HEK293 (cell line): ENCODE measurements around the gene MRPL46.

Source experiments
- CTCF ChIP-seq: fragments of 450-650 bp; formaldehyde crosslinking; IDR thresholded peaks from 2 replicates; pipeline ENCODE4 v1.5.1; 2016; ENCODE audit warnings: missing biosample characterization, missing genetic modification characterization
- EGR2 ChIP-seq: fragments of 450-650 bp; formaldehyde crosslinking; IDR thresholded peaks from 2 replicates; pipeline ENCODE4 v1.5.1; 2016; ENCODE audit warnings: low read depth, missing biosample characterization, missing genetic modification characterization
- PRDM10 ChIP-seq: fragments of 450-650 bp; formaldehyde crosslinking; IDR thresholded peaks from 2 replicates; pipeline ENCODE4 v1.5.1; 2016; ENCODE audit warnings: missing biosample characterization, missing genetic modification characterization
- ZBTB17 ChIP-seq: fragments of 450-650 bp; formaldehyde crosslinking; IDR thresholded peaks from 2 replicates; pipeline ENCODE4 v1.5.1; 2016; ENCODE audit warnings: missing biosample characterization, missing genetic modification characterization
- ZNF114 ChIP-seq: fragments of 450-650 bp; formaldehyde crosslinking; IDR thresholded peaks from 2 replicates; pipeline ENCODE4 v1.5.0; 2017; ENCODE audit warnings: missing biosample characterization, missing genetic modification characterization
- ZNF2 ChIP-seq: fragments of 450-650 bp; formaldehyde crosslinking; IDR thresholded peaks from 2 replicates; pipeline ENCODE4 v1.5.1; 2016; ENCODE audit warnings: missing biosample characterization, missing genetic modification characterization
- ZNF280D ChIP-seq: fragments of 450-650 bp; formaldehyde crosslinking; IDR thresholded peaks from 2 replicates; pipeline ENCODE4 v1.5.1; 2016; ENCODE audit warnings: missing biosample characterization, missing genetic modification characterization
- ZNF473 ChIP-seq: fragments of 450-650 bp; formaldehyde crosslinking; IDR thresholded peaks from 2 replicates; pipeline ENCODE4 v1.5.1; 2017; ENCODE audit warnings: missing biosample characterization, missing genetic modification characterization
- ZNF580 ChIP-seq: fragments of 450-650 bp; formaldehyde crosslinking; IDR thresholded peaks from 2 replicates; pipeline ENCODE4 v1.5.1; 2016; ENCODE audit warnings: missing biosample characterization, missing genetic modification characterization
- ZNF776 ChIP-seq: fragments of 450-650 bp; formaldehyde crosslinking; IDR thresholded peaks from 2 replicates; pipeline ENCODE4 v1.5.0; 2017; ENCODE audit warnings: missing biosample characterization, missing genetic modification characterization, borderline replicate concordance
- ZSCAN16 ChIP-seq: fragments of 450-650 bp; formaldehyde crosslinking; IDR thresholded peaks from 2 replicates; pipeline ENCODE4 v1.5.1; 2016; ENCODE audit warnings: missing biosample characterization, missing genetic modification characterization

GRCh38 chr15:88438181-88438580, 29.0 kb downstream of the MRPL46 start:
- TF ChIP-seq ZBTB17 (tag by site-specific recombination), result no peak
- TF ChIP-seq ZSCAN16 (tag by site-specific recombination), result no peak
- no peak for TF ChIP-seq PRDM10 (tag by site-specific recombination)
- TF ChIP-seq ZNF580 (tag by site-specific recombination), result no peak
- no peak for TF ChIP-seq ZNF280D (tag by site-specific recombination)
- no peak for TF ChIP-seq CTCF (tag by site-specific recombination)
- no peak for TF ChIP-seq ZNF473 (tag by site-specific recombination)
- no peak for TF ChIP-seq ZNF2 (tag by site-specific recombination)
- TF ChIP-seq ZNF114 (tag by site-specific recombination), result no peak
- no peak for TF ChIP-seq EGR2
- no peak for TF ChIP-seq ZNF776 (tag by site-specific recombination)
